ENCODE results near the gene C11orf86.
"Not testable (repeated sequence)": the region's sequence is repeated elsewhere in the genome, so short reads cannot be mapped to it uniquely, and the experiment has no call there.

C11orf86 gene

DNA sequence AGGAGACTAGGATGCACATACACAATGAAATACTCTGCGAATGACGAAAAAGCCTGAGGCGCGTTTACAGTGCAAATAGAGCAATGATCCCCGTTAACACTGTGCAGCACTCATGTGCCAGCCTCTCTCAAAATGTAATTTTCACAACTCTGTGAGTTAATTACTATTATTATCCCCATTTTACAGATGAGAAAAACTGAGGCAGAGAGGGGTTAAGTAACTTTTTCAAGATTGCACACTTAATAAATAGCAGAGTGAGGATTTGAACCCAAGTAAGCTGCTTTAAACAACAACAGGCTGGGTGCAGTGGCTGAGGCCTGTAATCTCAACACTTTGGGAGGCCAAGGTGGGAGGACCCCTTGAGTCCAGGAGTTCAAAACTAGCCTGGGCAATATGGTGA, 26.2 kb downstream of the C11orf86 start:
- TF ChIP-seq, protein P1, sequence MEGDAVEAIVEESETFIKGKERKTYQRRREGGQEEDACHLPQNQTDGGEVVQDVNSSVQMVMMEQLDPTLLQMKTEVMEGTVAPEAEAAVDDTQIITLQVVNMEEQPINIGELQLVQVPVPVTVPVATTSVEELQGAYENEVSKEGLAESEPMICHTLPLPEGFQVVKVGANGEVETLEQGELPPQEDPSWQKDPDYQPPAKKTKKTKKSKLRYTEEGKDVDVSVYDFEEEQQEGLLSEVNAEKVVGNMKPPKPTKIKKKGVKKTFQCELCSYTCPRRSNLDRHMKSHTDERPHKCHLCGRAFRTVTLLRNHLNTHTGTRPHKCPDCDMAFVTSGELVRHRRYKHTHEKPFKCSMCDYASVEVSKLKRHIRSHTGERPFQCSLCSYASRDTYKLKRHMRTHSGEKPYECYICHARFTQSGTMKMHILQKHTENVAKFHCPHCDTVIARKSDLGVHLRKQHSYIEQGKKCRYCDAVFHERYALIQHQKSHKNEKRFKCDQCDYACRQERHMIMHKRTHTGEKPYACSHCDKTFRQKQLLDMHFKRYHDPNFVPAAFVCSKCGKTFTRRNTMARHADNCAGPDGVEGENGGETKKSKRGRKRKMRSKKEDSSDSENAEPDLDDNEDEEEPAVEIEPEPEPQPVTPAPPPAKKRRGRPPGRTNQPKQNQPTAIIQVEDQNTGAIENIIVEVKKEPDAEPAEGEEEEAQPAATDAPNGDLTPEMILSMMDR (IDR thresholded peaks at IDR 0.05; ENCODE audit: extremely low read depth, insufficient read depth, missing control alignments), result no peak
- DNase-seq (ENCODE audit: low spot score), result no peak
- in situ Hi-C loops (cut with MboI; ENCODE audit: low pct_unique_long_range_greater_than_20kb, low sequenced_read_pairs, unreplicated experiment), result no loop called here

DNA sequence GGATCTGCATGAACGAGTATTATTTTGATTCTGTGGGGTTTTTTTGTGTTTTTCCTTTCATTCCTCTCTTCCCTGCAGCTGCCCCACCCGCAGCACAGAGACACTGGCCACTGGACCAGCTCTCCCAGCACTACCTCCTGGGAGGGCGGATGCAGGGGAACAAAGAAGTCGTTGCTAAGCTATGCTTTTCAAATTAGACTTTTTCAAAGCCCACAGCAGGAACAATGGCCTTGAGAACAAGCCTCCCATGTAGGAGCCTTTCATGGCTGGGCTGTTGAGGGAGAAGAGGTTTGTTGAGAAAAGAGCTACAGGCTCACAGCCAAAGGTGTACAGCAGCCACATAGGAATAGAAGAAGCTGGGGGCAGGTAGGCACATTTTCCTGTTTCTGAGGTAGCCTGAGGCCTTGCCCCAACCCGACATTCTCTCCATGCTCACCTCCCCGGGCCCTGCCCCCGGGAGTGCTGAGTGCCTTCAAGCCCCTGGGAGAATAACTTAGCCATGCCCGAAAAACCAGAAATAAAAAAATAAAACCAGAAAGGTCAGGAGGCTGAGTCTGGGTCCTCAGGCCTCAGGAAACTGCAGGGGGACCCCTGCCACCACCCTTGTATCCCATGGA, 27.3 kb downstream of the C11orf86 start:
- TF ChIP-seq, protein P1 (IDR thresholded peaks at IDR 0.05; ENCODE audit: extremely low read depth, insufficient read depth, missing control alignments), result no peak
- in situ Hi-C loops (cut with MboI; ENCODE audit: low pct_unique_long_range_greater_than_20kb, low sequenced_read_pairs, unreplicated experiment), result no loop called here
- no peak for DNase-seq (ENCODE audit: low spot score)

DNA sequence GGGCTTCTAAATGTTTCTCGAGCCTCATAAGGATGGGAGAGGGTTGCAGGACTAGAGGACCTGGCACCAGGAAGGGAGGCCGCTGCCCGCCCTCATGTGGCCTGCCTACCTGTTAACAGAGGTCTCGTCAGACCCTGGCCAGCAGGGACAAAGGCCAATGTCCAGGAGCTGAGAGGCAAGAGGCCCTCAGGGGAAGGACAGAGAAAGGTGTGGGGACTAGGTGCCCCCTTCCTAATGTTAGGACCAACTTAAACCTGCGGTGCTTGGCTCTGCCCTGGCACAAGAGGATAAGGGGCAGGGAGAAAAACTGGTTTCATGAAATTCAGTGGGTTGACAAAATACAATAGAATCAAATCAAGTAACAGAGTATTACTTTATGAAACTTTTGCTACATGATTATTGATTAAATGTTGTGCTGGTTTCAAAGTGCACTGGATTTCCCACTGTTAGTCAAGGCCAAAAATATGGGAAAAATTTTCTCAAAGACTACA, 27.9 kb downstream of the C11orf86 start:
- TF ChIP-seq, protein P1 (IDR thresholded peaks at IDR 0.05; ENCODE audit: extremely low read depth, insufficient read depth, missing control alignments), result no peak
- in situ Hi-C loops (cut with MboI; ENCODE audit: low pct_unique_long_range_greater_than_20kb, low sequenced_read_pairs, unreplicated experiment), result no loop called here
- DNase-seq (ENCODE audit: low spot score), result no peak

DNA sequence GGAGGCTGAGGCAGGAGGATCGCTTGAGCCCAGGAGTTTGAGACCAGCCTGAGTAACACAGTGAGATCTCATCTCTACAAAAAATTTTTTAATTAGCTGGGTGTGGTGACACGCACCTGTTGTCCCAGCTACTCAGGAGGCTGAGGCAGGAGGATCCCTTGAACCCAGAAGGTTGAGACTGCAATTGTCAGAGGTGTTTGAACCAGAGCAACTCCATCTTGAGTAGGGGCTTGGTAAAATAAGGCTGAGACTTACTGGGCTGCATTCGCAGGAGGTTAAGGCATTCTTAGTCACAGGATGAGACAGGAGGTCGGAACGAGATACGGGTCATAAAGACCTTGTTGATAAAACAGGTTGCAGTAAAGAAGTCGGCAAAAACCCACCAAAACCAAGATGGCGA, 30.1 kb downstream of the C11orf86 start:
- DNase-seq (ENCODE audit: low spot score); in situ Hi-C loops (cut with MboI; ENCODE audit: low pct_unique_long_range_greater_than_20kb, low sequenced_read_pairs, unreplicated experiment): not testable (repeated sequence)

DNA sequence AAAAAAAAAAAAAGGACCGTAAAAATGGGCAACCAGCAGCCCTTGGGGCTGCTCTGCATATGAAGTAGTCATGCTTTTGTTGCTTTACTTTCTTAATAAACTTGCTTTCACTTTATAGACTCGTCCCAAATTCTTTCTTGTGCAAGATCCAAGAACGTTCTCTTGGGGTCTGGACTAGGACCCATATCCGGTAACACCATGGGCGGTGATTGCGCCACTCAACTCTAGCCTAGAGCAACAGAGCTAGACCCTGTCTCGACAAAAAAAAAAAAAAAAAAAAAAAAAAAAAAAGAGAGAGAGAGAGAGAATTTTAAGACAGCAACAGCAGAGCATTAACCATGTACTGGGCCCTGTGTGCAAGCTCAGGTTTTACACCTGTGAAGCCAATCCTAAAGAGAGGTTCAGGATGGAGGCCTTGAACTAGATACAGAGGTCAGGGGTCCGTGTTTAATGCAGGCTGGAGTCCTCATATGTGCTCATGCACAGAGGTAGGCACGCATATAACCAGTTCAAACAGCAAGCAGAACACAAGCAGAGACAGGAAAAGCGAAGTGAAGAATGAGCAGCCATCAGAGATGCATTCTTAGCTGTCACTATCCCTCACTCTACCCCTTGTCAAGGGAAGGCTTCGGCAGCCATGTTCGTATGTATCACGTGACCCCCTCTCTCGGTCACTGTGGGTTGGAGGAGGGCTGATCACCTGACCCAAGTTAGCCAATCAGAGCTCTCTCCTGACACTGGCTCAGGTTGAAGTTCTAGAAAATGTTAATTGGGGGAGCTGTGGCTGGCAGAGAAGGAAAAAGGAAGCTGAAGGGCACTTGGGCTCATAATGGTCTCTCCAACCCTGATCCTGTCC, 31.2 kb downstream of the C11orf86 start:
- TF ChIP-seq, protein P1 (IDR thresholded peaks at IDR 0.05; ENCODE audit: extremely low read depth, insufficient read depth, missing control alignments), result no peak
- in situ Hi-C loops (cut with MboI; ENCODE audit: low pct_unique_long_range_greater_than_20kb, low sequenced_read_pairs, unreplicated experiment), result no loop called here
- no peak for DNase-seq (ENCODE audit: low spot score)

DNA sequence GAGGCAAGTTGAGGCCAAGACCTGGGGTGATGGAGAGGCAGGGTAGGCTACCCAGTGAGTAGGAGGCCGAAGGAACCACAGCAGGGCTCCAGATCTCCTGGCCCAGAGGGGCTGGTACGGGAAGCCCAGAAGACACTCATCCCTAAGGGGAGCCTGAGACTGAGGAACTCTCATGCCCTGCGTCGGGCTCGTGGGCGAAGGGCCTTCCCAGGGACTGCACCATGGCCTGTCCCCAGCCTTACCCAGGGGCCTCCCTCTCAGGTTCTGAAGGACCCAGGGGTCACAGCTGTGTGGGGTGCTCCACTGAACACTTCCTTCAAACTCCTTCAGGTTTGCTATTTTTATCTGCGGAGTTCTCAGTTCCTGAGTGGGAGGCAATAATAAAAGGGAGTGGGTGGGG, 32.0 kb downstream of the C11orf86 start:
- TF ChIP-seq, protein P1 (IDR thresholded peaks at IDR 0.05; ENCODE audit: extremely low read depth, insufficient read depth, missing control alignments), result no peak
- in situ Hi-C loops (cut with MboI; ENCODE audit: low pct_unique_long_range_greater_than_20kb, low sequenced_read_pairs, unreplicated experiment), result no loop called here
- DNase-seq (ENCODE audit: low spot score), result no peak

DNA sequence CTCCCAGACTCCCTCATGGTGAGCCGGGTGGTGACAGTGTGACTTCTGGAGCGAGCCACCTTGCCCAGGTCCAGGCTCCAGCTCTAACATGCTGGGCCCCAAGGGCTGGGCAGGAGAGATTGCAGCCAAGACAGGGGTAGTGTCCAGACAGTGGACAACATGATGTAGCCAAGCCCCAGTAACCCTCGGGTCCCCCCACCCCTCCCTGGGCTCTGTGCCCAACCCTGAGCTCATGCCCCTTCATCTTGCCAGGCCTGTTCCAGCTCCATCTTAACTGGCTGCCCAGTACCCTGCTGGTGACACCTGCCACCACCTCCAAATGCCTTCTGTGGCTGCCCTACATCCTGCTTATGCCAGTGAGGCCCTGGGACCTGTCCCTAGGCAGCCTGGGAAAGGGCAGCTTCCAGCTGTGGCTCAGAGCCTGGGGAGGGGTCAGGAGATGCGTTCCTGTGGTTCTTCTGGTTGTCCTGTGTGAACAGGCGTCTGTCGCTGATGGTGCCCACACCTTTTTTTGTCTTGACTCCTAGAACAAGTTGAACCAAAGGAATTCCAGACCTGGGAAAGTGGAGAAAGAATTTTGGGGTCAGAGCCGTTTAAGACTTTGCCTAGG, 35.3 kb downstream of the C11orf86 start:
- in situ Hi-C loops (cut with MboI; ENCODE audit: low pct_unique_long_range_greater_than_20kb, low sequenced_read_pairs, unreplicated experiment), result no loop called here
- TF ChIP-seq, protein P1 (IDR thresholded peaks at IDR 0.05; ENCODE audit: extremely low read depth, insufficient read depth, missing control alignments), result no peak
- no peak for DNase-seq (ENCODE audit: low spot score)

Data from GM13977 (cell line).